IMR-90 (cell line): Measurements from ENCODE around the gene PARVG. TPM values are rescaled to one million over a fixed set of nuclear protein-coding genes. Genes with fewer than 3 reads are reported as not detected.

Source experiments
- ATAC-seq: fragments of 200-7000 bp; cut with Tn5 transposase; 2 replicates; pipeline ENCODE4 v1.9.1; 2020; ENCODE audit warnings: low read depth, mild to moderate bottlenecking, moderate library complexity
- BruUV-seq: library from RNA; stranded (reverse); fragments of 400-500 nt; replicated peaks from 2 replicates; lab custom pipeline; 2021; lab: Mats Ljungman, UMichigan
- CTCF ChIA-PET: fragments of 300-600 bp; formaldehyde crosslinking; extraction: SDS; loops from one replicate; lab custom pipeline; 2021; ENCODE audit warnings: antibody characterized with exemption; lab: Yijun Ruan, JAX
- POLR2A ChIA-PET: fragments of 300-600 bp; sonication (Branson Sonifier 250); formaldehyde crosslinking; loops from one replicate; lab custom pipeline; 2022; ENCODE audit warnings: antibody characterized with exemption; ENCODE audit not compliant: unreplicated experiment; lab: Charles Lee
- DNase-seq: peaks from one replicate; pipeline ENCODE4 v3.0.0; 2013
- H2AFZ ChIP-seq: replicated peaks from 2 replicates; pipeline ENCODE3; 2013; ENCODE audit warnings: low read length, mild to moderate bottlenecking; ENCODE audit not compliant: poor library complexity
- H2AK5ac ChIP-seq: 2 replicates; pipeline ENCODE4 v1.6.1; 2013; ENCODE audit warnings: low read depth, low read length, inconsistent platforms
- H2AK9ac ChIP-seq: replicated peaks from 2 replicates; pipeline ENCODE3; 2013; ENCODE audit warnings: mild to moderate bottlenecking, low read depth, low read length, moderate library complexity; ENCODE audit not compliant: poor library complexity
- H2BK120ac ChIP-seq: 2 replicates; pipeline ENCODE4 v1.6.1; 2013; ENCODE audit warnings: low read depth, low read length, inconsistent platforms
- H2BK15ac ChIP-seq: 3 replicates; pipeline ENCODE4 v1.6.1; 2013; ENCODE audit warnings: low read depth, low read length, inconsistent platforms
- H2BK20ac ChIP-seq: 2 replicates; pipeline ENCODE4 v1.6.1; 2013; ENCODE audit warnings: low read depth, mild to moderate bottlenecking, inconsistent platforms, low read length, moderate library complexity
- H2BK5ac ChIP-seq: 2 replicates; pipeline ENCODE4 v1.6.1; 2013; ENCODE audit warnings: mild to moderate bottlenecking, low read depth, low read length, inconsistent platforms; ENCODE audit not compliant: poor library complexity, severe bottlenecking
- H3K14ac ChIP-seq: replicated peaks from 2 replicates; pipeline ENCODE4 v1.6.1; 2013; ENCODE audit warnings: low read depth, low read length, inconsistent platforms
- H3K18ac ChIP-seq: 2 replicates; pipeline ENCODE4 v1.6.1; 2013; ENCODE audit warnings: low read depth, low read length, control low read depth
- H3K23ac ChIP-seq: 2 replicates; pipeline ENCODE4 v1.6.1; 2013; ENCODE audit warnings: low read depth, low read length, inconsistent platforms
- H3K27ac ChIP-seq: 2 replicates; pipeline ENCODE4 v1.5.1; 2013; ENCODE audit warnings: mild to moderate bottlenecking, control low read depth, low read length; ENCODE audit not compliant: insufficient read depth
- H3K27me3 ChIP-seq: 2 replicates; pipeline ENCODE4 v1.6.1; 2013; ENCODE audit warnings: low read length; ENCODE audit not compliant: control insufficient read depth, insufficient read depth
- H3K36me3 ChIP-seq: 2 replicates; pipeline ENCODE4 v1.6.1; 2013; ENCODE audit warnings: low read length, mixed read lengths; ENCODE audit not compliant: control insufficient read depth, insufficient read depth
- H3K4ac ChIP-seq: 2 replicates; pipeline ENCODE4 v1.6.1; 2013; ENCODE audit warnings: low read depth, low read length, inconsistent platforms
- H3K4me1 ChIP-seq: 2 replicates; pipeline ENCODE4 v1.6.1; 2013; ENCODE audit warnings: low read length, mixed read lengths; ENCODE audit not compliant: control insufficient read depth, insufficient read depth
- H3K4me2 ChIP-seq: 2 replicates; pipeline ENCODE4 v1.6.1; 2013; ENCODE audit warnings: low read depth, mild to moderate bottlenecking, control low read depth, low read length, moderate library complexity
- H3K4me3 ChIP-seq: 2 replicates; pipeline ENCODE4 v1.5.1; 2013; ENCODE audit warnings: low read depth, mild to moderate bottlenecking, control low read depth, low read length, moderate library complexity; ENCODE audit not compliant: insufficient read depth
- H3K56ac ChIP-seq: 2 replicates; pipeline ENCODE4 v1.6.1; 2013; ENCODE audit warnings: low read length, inconsistent platforms; ENCODE audit not compliant: insufficient read depth; ENCODE audit errors: extremely low read depth
- H3K79me1 ChIP-seq, 2 experiments: 2 replicates each; pipeline ENCODE4 v1.6.1; 2013; ENCODE audit warnings: low read length in 2 of 2, inconsistent platforms in 1 of 2, low read depth in 1 of 2
- H3K9ac ChIP-seq: 2 replicates; pipeline ENCODE4 v1.6.1; 2013; ENCODE audit warnings: low read depth, low read length, control low read depth
- H3K9me1 ChIP-seq: 2 replicates; pipeline ENCODE4 v1.6.1; 2013; ENCODE audit warnings: low read length, inconsistent platforms; ENCODE audit not compliant: insufficient read depth
- H3K9me3 ChIP-seq: 2 replicates; pipeline ENCODE4 v1.6.1; 2013; ENCODE audit warnings: low read length; ENCODE audit not compliant: control insufficient read depth, insufficient read depth
- H4K20me1 ChIP-seq: 2 replicates; pipeline ENCODE4 v1.6.1; 2013; ENCODE audit warnings: low read length, inconsistent platforms; ENCODE audit not compliant: insufficient read depth
- H4K5ac ChIP-seq: 2 replicates; pipeline ENCODE4 v1.6.1; 2013; ENCODE audit warnings: mild to moderate bottlenecking, low read depth, low read length, control low read depth
- H4K8ac ChIP-seq, 2 experiments: 2 replicates each; pipeline ENCODE4 v1.6.1; 2013; ENCODE audit warnings: low read depth in 2 of 2, low read length in 2 of 2, control low read depth in 1 of 2, inconsistent platforms in 1 of 2
- H4K91ac ChIP-seq: 2 replicates; pipeline ENCODE4 v1.6.1; 2013; ENCODE audit warnings: low read depth, low read length, inconsistent platforms; ENCODE audit not compliant: insufficient read depth
- MAZ ChIP-seq: IDR thresholded peaks from 2 replicates; pipeline ENCODE4 v1.6.1; 2012; ENCODE audit warnings: low read depth, mild to moderate bottlenecking, low read length, improper control_type of control experiment, moderate library complexity, borderline replicate concordance
- RAD21 ChIP-seq: IDR thresholded peaks from 2 replicates; pipeline ENCODE4 v1.6.1; 2012; ENCODE audit warnings: low read length, improper control_type of control experiment
- WGBS, 2 experiments: methylation state at CpG; one replicate each; pipeline versions ENCODE4 v1.1.5 to v1.1.7; 2013; ENCODE audit warnings: missing lambda C conversion rate in 2 of 2; ENCODE audit not compliant: insufficient read length in 1 of 2; ENCODE audit errors: extremely low coverage in 2 of 2; 5-methylcytosine and 5-hydroxymethylcytosine counted together
- dilution Hi-C: fragments of 300-500 bp; cut with HindIII; formaldehyde crosslinking; loops from one replicate; pipeline ENCODE4 v1.14.3; 2018; ENCODE audit warnings: low sequenced_read_pairs; ENCODE audit not compliant: unreplicated experiment
- in situ Hi-C: fragments of 300-500 bp; cut with MboI; formaldehyde crosslinking; loops from 3 replicates; pipeline ENCODE4 v1.14.3; 2019; ENCODE audit warnings: low sequenced_read_pairs, inconsistent platforms, mixed read lengths
- intact Hi-C: fragments of 100-400 bp; cut with micrococcal nuclease; formaldehyde crosslinking; loops from 2 replicates; pipeline ENCODE4 v1.10.0; 2022
- polyA plus RNA-seq, 3 experiments: library from polyadenylated mRNA; depleted of rRNA; stranded (reverse); fragments of >200 nt; gene quantifications; 2 replicates each; pipeline ENCODE4 v1.2.3, GENCODE V29; 2012; ENCODE audit warnings: low replicate concordance in 1 of 3
- total RNA-seq: library from RNA; depleted of rRNA; stranded (reverse); fragments of >200 nt; gene quantifications from 2 replicates; pipeline ENCODE4 v1.2.3, GENCODE V29; 2012

PARVG gene
- total and polyA plus RNA-seq, 2 of the 4 experiments (the other 2 are of a cell fraction), result not detected

- H3K27ac ChIP-seq, result no peak overlapping the region
- H2BK20ac ChIP-seq, result no peak overlapping the region
- peaks cover 3% of the 10 kb centered on the region; the same call in 1 of the 2 replicates for H3K36me3 ChIP-seq
- no peak overlapping the region for H3K14ac ChIP-seq
- H3K4me2 ChIP-seq, result no peak overlapping the region
- no peak overlapping the region for H4K8ac ChIP-seq
- no peak for TF ChIP-seq MAZ
- no peak for TF ChIP-seq RAD21
- H3K23ac ChIP-seq, result no peak overlapping the region
- no peaks in the 10 kb centered on the region for H4K20me1 ChIP-seq
- no peak overlapping the region for H3K4ac ChIP-seq
- dilution Hi-C loops (no loop called here), intact Hi-C loops (no loop called here), in situ Hi-C loops (no loop called here)
- POLR2A ChIA-PET, result no interaction called here
- H3K27me3 ChIP-seq, result no peaks in the 10 kb centered on the region
- no peak overlapping the region for H2BK120ac ChIP-seq
- no peaks in the 10 kb centered on the region for H3K79me1 ChIP-seq
- H2BK5ac ChIP-seq, result no peak overlapping the region
- CTCF ChIA-PET, result no interaction called here
- 97% methylated on average over 7 of the region's 15 CpGs; no CpG with 5 or more reads in 1 of the 2 experiments for WGBS, 2 experiments
- ATAC-seq (no peak), DNase-seq (no peak)
- no peak overlapping the region for H3K9ac ChIP-seq
- H2AK5ac ChIP-seq, result no peak overlapping the region
- H3K4me1 ChIP-seq, result no peaks in the 10 kb centered on the region
- H3K9me1 ChIP-seq, result no peaks in the 10 kb centered on the region
- no peak overlapping the region for H3K4me3 ChIP-seq
- H2AK9ac ChIP-seq, result peak overlapping the region; percentile 28
- H3K9me3 ChIP-seq, result no peaks in the 10 kb centered on the region
- no peak overlapping the region for H4K5ac ChIP-seq
- no peak overlapping the region for H3K18ac ChIP-seq
- no peak overlapping the region for H2BK15ac ChIP-seq
- no peak overlapping the region for H3K56ac ChIP-seq
- no TSS peak for BruUV-seq
- H2AFZ ChIP-seq, result no peak overlapping the region
- no peak overlapping the region for H4K91ac ChIP-seq
These were observed 15.3 kb upstream of the PARVG start for GRCh38 chr22:44165286-44165874.
